NCI-H446 (cell line): ENCODE measurements around the gene COL8A1.
"Not testable (repeated sequence)": the region's sequence is repeated elsewhere in the genome, so short reads cannot be mapped to it uniquely, and the experiment has no call there.

Source experiments
- DNase-seq, 2 experiments: peaks; one replicate each; lab custom pipeline; 2025; lab: John Stamatoyannopoulos, UW

The COL8A1 gene

DNA sequence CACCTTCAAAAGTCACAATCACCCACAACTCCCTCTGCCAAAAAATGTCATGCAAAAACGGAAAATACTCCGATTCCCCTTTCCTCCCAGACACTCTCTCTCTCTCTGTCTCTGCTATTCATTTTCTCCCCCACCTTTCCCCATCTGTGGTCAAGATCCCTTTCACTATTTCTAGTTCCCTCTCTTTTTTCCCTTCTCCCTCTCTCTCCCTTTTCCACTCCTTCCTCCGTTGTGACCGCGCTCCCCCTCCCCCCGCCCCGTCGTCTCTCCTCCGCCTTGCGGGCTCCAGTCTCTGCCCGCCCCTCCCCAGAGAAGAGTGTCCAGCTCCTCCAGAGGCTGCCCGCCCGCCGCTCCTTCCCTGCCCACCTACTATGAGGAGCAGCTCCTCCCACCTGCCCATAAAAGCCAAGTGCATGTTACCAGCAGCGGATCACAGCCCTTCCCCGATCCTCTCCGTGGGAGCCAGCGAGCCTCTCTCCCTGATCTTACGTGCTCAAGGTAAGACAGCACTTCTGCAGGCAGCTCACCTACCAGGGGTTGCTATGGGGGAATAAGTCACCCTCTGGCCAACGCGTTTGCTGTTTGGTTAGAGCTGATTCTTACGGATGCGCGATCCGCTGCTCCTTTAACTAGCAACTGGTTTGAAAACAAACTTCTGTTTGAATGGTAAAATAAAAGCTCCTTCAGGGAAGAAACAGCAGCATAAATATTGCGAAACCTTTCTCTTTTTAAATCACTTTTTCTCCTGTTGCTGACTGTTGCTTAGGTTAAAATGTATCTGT is at the start of gene COL8A1:
COL8A1 (plus strand) TSS at position 428 of the 782 bp plus-strand sequence. CDS start 152,089 bp downstream, outside the sequence.
- DNase-seq = no peak

DNA sequence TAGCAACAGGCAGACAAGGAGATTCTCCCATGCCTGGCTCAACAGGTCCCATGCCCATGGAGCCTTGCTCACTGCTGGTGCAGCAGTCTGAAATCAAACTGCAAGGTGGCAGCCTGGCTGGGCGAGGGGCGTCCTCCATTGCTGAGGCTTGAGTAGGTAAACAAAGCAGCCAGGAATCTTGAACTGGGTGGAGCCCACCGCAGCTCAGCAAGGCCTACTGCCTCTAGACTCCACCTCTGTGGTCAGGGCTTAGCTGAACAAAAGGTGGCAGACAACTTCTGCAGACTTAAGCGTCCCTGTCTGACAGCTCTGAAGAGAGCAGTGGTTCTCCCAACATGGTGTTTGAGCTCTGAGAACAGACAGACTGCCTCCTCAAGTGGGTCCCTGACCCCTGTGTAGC is 49.2 kb upstream of the COL8A1 start:
- DNase-seq = not testable (repeated sequence)

DNA sequence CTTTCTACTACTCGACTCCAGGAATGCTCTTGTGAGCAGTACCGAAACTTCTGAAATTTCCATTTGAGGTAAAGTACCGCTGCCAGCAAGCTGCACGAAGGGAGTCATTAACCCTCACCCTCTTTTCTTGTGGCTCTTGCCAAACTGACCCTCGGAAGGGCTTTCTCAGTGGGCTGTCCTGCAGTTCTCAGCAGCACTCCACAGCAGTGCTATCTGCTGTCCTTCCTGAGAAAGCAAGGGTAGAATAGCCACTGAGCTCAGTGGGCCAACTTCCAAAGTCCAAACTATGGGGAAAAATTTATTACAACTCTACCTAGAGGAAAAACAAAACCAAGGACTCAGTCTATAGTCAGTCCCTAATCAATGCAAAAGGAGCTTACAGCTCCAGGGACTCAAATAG is 38.5 kb upstream of the COL8A1 start:
- no peak for DNase-seq

DNA sequence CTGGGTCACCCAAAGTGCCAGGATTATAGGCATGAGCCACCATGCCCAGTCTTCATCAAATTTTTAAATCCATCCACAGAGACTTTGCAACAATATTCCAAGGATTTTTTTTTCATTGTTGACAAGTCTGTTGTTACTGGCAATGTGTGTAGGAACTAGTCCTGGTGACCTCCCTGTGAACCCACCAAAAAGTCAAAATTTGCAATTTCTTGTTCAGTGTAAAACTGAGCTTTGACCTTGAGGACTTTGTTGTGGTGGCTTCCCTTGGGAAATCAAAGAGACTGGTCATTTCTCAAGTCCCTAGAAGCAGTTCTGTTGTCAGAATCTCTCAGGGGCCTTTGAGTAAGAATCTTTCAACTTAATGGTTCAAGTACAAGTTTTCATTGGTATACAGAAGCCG is 36.9 kb upstream of the COL8A1 start:
- DNase-seq = no peak

DNA sequence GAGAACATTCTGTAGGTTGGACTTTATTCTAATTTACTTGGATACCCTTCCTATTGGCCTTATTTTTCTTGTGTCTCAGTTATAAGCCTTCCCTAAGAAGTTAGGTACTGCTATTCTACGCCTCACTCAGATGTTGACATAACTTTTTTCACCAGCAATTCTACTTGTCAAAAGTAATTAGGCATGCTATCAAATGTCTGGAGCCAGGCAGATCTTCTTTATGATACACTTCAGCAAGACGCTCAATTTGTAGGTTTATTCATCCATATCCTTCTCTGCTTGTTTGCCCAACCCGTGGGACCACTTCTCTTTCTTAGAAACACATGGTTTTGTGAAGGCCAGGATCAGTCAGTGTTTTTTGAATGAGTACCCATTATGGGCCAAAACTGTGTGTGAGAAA is 36.2 kb upstream of the COL8A1 start:
- no peak for DNase-seq

DNA sequence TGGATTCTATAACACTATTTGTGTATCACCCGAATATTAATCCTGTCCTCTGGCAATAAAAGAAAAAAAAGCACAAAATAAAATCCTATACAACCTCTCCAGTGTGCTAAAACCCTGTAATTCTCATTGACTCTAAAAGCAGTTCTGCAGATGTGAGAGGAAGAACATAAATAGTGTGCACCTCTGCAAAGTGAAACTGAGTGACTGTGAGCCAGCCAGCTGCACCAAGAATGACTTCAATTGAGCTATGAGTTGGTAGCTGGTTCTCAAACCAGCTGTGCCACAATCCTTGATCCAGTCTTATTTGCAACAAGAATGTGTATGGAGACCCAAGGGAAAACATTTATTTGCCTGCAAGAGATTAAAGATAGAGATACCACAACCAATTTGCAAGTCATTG is 31.2 kb upstream of the COL8A1 start:
- DNase-seq = no peak

DNA sequence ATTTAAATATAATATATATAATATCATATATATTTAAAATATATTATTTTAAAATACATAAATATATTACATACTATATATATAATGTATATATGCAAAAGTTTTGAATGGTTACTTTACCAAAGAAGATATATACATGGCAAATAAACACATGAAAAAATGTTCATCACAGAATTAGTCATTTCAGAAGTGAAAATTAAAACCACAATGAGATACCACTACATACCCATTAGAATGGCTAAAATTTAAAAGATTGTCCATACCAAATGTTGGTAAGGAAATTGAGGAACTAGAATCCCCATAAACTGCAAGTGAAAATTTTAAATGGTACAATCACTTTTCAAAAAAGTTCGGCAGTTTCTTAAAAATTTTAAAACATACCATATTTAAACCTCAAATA is 23.6 kb upstream of the COL8A1 start:
- DNase-seq = no peak

DNA sequence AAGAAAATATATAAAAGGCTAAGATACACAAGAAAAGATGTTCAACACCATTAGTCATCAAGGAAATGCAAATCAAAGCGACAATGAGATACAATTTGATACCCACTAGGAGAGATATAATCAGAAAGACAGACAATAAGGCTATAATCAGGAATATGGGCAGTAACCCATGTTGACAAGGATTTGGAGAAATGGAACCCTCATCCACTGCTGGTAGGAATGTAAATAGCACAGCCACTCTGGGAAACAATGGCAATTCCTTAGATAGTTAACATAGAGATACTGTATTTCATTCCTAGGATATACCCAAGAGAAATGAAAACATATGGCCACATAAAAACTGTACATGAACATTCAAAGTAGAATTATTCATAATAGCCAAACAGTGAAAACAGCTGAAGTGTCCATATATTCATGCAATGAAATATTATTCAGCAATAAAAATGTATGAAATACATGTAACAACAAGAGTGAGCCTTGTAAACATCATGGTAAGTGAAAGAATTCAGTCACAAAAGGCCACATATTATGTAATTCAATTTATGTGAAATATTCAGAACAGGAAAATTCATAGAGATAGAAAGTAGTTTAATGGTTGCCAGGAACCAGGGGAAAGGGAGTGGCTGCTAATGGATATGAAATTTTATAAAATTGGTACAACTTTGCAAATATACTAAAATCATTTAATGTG is 18.2 kb upstream of the COL8A1 start:
- no peak for DNase-seq

DNA sequence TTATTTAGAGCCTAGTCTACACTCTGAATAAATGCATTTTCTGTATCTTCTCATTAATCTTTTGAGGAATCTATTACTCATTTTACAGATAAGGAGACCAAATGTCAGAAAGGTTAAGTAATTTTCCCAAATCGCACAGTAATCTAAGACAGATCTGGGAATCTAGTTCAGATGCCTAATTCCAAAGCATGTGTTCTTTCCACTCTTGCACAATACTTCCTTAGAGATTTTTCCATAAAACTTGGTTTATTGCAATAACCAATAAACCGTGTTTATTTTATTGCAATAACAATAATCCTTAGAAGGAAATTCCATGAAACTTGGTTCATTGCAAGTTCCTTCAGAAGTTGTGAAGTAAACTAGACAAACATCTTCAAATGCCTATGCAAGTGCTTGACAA is 17.4 kb upstream of the COL8A1 start:
- no peak for DNase-seq

DNA sequence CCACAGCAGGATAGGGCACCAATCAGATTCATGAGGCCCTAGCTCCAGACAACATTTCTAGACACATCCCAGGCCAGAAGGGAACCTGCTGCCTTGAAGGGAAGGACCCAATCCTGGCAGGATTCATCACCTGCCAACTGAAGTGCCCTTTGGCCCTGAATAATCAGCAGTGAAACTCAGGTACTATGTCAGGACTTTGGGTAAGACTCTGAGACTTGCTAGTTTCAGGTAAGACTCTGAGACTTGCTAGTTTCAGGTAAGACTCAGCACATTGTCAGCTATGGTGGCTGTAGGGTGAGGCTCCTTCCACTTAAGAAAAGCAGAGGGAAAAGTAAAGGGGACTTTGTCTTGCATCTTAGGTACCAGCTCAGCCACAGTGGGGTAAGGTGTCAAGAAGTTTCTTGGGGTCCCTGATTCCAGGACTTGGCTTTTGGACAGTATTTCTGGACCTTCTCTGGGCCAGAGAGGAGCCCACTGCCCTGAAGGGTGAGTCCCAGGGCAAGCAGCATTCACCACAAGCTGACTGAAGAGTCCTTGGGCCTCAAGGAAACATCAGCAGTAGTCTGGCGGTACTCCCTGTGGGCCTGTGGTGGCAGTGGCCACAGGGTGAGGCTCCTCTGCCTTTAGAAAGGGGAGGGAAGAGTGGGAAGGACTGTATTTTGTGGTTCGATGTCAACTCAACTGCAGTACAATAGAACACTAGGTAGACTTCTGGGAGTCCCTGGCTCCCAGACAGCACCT is 13.7 kb upstream of the COL8A1 start:
- no peak for DNase-seq

DNA sequence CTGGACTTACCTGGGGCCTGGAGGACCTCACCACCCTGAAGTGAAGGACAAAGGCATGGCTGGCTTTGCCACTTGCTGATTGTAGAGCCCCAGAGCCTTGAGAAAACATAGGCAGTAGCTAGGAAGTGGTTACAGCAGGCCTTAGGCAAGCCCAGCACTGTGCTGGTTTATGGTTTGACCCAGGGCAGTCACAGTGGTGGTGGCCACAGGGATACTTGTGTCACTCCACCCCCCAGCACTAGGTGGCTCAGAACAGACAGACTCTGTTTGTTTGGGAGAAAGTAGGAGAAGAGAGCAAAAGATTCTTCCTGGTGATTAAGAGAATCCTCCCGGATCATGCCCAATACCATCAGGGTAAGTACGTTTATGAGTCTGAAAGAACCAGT is 13.2 kb upstream of the COL8A1 start:
- DNase-seq = no peak

DNA sequence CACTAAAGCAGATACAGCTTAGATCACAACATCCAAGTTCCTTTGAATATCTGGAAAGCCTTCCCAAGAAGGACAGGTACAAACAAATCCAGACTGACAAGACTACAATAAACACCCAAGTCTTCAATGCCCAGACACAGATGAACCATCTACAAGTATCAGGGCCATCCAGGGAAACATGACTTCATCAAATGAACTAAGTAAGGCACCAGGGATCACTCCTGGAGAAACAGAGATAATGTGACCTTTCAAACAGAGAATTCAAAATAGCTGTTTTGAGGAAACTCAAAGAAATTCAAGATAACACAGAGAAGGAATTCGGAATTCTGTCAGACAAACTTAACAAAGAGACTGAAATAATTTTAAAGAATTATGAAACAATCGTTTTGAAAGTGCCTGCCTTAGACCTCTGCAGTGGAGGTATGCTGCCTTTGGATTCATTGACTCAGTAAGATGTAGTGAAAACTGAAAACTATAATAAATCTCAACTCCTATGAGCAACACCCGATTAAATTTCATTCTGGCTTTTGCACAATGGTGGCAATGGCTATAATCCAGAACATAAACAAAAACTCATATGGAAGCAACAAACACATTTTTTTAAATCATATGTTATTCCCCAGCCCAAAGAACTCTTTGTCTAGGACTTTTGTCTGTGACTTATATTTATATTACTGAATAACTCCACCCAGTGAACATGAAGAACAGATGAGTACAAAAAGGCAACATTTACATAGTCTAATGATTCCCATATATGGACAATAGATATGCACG is 12.6 kb upstream of the COL8A1 start:
- DNase-seq = no peak

DNA sequence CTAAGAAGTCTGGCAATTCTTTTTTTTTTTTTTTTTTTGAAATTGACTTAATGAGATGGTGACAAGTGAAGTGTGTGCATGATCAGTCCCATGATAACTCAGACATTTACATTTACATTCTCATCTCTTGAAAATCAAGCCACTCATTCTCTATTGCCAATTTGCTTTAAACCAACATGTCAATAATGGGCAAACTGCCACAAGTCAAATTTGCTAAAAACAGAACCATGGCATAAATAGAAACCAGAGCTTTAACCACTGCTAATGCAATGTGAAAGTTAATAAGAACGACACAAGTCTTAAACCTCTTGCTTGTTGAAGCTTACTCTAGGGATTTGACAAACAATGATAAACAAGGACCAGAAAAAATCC is 12.0 kb upstream of the COL8A1 start:
- DNase-seq = no peak

DNA sequence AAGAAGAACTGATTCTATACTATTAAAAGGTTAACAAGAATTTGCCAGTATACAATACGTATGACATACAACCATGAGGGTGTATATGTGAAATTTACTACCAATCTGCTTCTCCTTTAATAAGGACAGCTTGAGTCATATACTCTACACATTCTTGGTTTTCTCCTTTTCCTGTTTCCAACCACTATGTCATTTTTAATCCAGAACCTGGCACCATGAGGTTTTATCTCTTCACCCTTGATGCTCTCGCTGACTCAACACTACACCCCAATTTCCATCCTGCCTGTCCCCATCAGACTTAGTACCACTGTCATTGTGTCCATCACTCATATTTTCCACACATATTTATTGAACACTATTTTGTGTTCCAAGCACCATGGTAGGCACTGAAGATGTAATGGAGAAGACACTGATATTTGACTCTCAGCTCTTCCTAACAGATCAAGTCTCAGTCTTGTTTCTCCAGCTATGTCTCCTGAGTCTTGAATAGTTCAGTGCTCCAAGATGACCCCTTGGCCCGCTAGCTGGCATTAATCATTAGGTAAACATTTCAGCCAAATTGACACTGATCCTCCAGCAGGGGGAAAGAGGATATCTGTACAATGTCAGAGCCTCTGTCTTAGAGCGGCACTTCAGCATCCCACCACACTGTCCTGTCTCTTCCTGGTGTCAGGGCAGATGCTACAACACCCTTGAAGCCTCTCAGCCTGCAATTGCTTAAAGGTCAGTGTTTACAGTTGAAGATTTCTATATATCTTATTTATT is 11.2 kb upstream of the COL8A1 start:
- no peak for DNase-seq

DNA sequence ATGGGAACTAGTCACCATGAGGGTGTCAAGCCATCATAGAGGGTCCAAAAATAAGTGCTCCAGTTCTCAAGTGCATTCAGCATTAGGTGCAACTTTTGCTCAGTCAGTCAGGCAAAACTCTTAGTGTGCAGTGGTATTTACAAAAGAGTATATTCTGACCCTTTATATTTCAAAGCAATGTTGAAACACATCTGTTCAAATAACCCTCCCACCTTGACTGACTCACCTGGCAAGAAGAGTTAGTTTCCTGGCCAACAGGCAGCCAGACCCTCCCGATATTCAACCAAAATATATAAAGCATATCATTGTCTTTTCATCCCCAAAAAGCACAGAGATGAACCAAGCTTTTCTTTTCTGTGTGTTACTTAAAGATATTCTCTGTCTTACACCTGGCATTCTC is 7.6 kb upstream of the COL8A1 start:
- DNase-seq = no peak

DNA sequence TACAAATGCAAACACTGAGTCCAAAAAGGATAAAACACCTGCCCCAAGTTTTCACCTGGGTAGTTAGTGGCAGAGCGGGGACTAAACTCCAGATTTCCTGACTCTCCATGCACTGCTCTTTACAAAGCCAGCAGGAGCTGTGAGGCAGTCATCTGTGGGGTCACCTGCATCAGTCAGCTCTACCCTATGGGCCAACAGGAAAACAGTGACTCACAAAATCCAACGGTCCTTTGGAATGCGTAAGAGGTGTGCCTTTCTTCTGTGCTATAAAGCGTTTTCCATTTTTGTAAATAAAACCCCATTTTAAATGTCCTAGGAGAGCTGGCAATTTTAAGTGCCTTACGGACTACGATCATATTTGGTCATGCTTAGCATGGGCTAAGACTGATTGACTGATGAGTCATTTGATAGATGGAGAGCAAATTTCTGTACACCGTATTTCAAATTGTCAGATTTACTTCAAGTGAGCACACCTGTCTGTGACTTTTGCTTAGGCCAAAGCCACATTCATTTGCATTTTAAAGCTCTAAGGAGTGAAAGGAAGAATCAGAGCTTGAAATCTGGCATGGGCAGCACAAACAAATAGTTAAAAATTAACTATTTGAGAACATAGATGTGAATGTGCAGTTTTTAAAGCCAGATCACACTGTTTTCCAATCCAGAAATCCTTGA is 4.4 kb upstream of the COL8A1 start:
- DNase-seq = no peak

DNA sequence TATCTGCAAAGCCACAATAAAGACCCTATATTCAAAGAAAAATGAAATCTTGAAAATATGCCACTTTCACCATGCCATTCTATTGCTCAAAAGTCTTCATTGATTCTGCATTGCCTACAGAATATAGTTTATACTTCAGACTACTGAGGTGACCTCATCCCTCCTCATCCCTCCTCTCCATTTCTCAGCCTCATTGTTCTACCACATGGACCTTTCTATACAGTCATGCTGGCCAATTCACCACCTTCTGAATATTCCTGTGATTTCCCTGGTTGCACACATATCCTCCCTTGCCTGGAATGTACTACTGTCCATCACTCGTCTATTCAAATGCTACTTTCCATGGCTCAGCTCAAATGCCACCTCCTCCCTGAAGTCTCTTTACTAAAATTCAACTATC is 3.5 kb upstream of the COL8A1 start:
- no peak for DNase-seq

DNA sequence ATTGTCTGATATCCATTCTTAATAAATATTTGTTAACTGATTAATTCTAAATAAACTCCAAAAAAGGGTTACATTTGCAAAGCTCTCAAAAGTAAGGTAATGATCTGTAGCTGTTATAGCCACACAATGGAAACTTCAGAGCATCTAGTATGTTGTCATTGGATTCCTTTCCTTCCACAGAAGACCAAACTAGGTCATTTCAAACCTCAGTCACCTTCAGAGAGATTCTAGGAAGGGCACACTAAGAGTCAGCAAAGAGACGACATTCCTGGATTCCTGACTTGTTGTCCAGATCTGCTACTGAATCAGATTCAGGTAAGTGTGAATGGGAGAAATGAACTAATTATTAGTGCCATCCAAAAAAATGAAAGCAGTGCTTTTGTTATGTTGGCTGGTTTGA is 3.0 kb upstream of the COL8A1 start:
- DNase-seq = no peak

DNA sequence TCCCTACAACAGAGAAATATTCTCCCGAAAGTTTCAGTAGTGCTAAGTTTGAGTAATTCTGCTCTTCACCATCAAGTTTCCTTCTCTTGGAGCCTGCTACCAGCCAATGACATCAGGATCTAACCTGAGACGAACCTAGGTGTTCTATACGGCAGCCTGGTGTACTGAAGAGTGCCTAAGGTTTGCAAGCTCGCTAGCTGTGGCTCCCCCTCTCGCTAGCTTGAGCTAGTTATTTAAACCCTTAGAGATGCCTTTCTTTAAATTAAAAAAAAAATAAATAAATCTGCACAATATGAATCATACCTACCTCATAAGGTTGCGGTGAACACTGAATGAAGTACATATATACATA is 1.4 kb upstream of the COL8A1 start:
- no peak for DNase-seq

DNA sequence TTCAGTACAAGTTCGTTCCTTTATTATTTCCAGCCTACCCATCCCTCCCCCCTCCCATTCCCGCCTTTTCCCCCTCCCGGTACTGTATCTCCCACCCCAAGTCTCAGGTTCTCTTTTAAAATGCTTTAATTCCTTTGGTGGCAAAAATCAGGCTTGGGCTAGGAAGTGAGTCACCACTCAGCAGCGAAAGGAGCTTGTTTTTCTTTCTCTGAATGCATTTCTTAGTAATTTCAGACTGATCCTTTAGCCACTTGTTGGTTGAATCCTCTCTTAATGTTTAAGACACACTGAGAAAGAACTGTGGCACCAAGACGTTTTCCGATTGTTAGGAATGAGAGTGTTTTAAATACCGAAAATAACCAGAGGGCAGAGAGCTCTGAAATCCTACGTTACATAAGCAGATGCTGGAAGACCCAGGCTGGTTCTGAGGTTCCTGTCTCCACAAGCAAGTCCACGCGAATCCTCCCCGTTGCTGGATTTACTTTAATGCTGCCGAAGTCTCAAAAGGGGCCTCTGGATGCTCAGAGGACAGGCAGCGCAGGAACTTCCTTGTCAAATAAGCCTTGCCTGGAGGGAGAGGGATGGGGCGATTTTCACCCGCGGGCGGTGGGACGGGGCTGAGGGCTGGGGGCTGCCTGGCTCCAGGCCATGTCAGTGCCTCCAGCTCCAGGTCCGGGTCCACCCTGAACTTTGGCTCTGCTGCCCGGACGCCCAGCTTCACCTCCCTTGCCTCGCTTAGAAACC is 854 bp upstream of the COL8A1 start:
- peak in 1 of 2 experiments; percentile 10 for DNase-seq
